ENCODE results near the gene CALR3. TPM values are rescaled to one million over a fixed set of nuclear protein-coding genes. Genes with fewer than 3 reads are reported as not detected.

CALR3 gene
- total RNA-seq, 1 donor from 2014 or later, result not detected

DNA sequence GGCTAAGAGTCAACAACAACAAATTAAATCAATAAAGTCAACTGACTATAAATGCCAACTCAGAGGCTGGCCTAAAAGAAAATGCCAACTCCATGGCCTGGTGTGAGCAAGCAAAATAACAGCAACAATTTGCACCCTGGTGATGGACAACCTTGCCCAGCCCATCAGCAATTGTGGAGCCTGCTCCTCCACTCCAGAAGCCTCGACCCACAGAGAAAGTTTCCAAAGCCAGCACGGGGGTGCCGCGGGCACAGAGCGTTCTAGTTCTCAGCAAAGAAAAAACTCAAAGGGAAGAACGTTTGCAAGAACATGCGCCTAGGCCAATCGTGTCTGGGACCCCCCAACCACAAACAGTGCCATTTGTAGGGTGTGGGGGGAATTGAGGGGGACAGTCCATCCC, 35.5 kb downstream of the CALR3 start:
- intact Hi-C loops (cut with DNase I), result no loop called here
- no peaks in the 10 kb centered on the region for H3K9me3 ChIP-seq

DNA sequence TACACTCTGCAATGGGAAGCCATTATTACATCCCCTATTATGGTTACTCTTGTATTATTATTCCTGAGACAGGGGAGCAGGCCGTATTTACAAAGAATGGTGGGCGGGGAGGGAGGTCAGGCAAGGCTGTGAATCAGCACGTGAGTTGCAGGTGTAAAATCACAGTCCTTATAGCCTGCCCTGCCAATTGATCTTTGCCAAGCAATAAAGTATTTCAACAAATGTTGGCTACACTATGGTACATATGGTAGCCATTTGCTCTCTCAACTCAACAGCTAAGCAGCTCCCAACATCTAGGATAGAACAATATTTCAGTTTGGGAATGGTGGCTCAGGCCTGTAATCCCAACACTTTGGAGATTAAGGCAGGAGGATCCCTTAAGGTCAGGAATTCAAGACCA, 36.3 kb downstream of the CALR3 start:
- Histone ChIP-seq H3K27me3 (no peaks in the 10 kb centered on the region), H3K27ac (no peak overlapping the region), H3K9me3 (no peaks in the 10 kb centered on the region), H3K36me3 (no peaks in the 10 kb centered on the region), H3K4me3 (no peak overlapping the region), H3K4me1 (peaks cover 75% of the 10 kb centered on the region)
- intact Hi-C loops (cut with DNase I), result no loop called here
- no peak for DNase-seq (ENCODE audit: extremely low spot score in 2 of 2)
- TF ChIP-seq POLR2A (IDR thresholded peaks at IDR 0.05) (no peak), POLR2AphosphoS5 (IDR thresholded peaks at IDR 0.05; ENCODE audit: insufficient read depth in 1 of 2, low read depth in 1 of 2) (no peak)
- TF ChIP-seq, protein P1, sequence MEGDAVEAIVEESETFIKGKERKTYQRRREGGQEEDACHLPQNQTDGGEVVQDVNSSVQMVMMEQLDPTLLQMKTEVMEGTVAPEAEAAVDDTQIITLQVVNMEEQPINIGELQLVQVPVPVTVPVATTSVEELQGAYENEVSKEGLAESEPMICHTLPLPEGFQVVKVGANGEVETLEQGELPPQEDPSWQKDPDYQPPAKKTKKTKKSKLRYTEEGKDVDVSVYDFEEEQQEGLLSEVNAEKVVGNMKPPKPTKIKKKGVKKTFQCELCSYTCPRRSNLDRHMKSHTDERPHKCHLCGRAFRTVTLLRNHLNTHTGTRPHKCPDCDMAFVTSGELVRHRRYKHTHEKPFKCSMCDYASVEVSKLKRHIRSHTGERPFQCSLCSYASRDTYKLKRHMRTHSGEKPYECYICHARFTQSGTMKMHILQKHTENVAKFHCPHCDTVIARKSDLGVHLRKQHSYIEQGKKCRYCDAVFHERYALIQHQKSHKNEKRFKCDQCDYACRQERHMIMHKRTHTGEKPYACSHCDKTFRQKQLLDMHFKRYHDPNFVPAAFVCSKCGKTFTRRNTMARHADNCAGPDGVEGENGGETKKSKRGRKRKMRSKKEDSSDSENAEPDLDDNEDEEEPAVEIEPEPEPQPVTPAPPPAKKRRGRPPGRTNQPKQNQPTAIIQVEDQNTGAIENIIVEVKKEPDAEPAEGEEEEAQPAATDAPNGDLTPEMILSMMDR (IDR thresholded peaks at IDR 0.05), result no peak

More for the DNA sequence above, 35.5 kb downstream of the CALR3 start:
- DNase-seq (ENCODE audit: extremely low spot score in 2 of 2), result no peak
- H3K27ac ChIP-seq, result no peak overlapping the region
- H3K36me3 ChIP-seq, result no peaks in the 10 kb centered on the region
- TF ChIP-seq, protein P1 (IDR thresholded peaks at IDR 0.05), result no peak
- TF ChIP-seq POLR2A (IDR thresholded peaks at IDR 0.05), result no peak
- peaks cover 80% of the 10 kb centered on the region for H3K4me1 ChIP-seq
- H3K4me3 ChIP-seq, result no peak overlapping the region
- H3K27me3 ChIP-seq, result no peaks in the 10 kb centered on the region

DNA sequence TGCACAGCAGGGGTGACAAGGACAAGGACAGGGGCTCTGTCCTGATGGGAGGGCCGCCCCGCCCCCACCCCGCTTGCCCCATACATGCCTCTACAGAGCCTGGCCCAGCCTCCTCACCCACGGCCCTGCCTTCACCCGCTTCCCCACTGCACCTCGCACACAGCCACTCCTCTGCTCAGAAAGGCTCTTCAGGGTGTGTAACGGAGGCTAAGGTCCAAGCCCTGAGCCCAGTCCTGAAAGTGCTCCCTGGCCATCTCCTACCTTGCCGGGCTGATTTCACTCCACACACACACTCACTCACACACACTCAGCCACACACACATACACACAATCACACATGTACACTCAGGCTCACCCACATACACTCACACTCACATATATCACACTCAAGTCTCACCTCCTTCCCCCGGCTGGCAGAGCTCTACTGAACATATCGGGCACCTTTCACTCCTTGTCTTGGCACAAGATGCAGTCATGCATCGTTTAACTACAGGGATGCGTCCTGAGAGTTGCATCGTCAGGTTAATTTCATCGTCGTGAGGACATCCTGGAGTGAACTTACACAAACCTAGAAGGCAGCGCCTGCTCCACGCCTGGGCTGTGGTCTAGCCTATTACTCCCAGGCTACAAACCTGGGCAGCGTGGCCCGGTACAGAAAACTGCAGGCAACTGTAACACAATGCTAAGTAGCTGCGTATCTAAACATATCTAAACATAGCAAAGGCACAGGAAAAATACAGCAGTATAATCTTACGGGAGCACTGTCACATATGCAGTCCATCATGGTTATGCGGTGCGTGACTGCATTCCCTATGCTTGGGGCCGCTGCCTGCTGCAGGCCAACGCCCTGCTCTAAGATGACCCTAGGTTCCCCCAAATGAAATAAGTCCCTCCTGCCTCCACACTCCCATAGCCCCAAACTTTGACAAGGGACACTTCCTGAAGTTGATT, 37.3 kb downstream of the CALR3 start:
- no peak for DNase-seq (ENCODE audit: extremely low spot score in 2 of 2)
- Histone ChIP-seq H3K36me3 (no peaks in the 10 kb centered on the region), H3K27me3 (no peaks in the 10 kb centered on the region), H3K4me3 (no peak overlapping the region), H3K27ac (peak overlapping the region; percentile 80), H3K9me3 (no peaks in the 10 kb centered on the region), H3K4me1 (peaks cover 75% of the 10 kb centered on the region)
- TF ChIP-seq, protein P1 (IDR thresholded peaks at IDR 0.05), result no peak
- no peak for TF ChIP-seq POLR2A (IDR thresholded peaks at IDR 0.05)
- no peak for TF ChIP-seq POLR2AphosphoS5 (IDR thresholded peaks at IDR 0.05; ENCODE audit: insufficient read depth in 1 of 2, low read depth in 1 of 2)
- intact Hi-C loops (cut with DNase I), result no loop called here

DNA sequence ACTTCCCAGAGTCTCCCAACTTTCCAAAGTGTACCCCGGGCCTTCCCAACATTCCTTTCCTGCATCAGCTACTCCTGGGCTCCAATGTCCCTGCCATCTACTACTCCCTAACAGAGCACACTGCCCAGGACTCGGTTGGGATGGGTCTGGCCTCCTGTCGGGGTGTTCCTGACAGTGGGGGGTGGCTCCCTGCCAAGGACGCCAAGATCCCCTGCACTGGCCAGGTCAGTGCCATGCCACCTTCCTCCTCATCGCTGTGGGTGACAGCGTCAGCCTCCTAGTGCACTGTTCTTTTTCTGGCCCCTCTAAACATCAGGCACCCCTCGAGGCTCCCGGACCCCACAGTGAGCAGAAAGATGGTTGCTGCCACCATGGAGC, 38.0 kb downstream of the CALR3 start:
- H3K4me3 ChIP-seq, result peak overlapping the region in 1 of 2 donors; percentile 14
- peak overlapping the region; percentile 80 for H3K27ac ChIP-seq
- no peaks in the 10 kb centered on the region for H3K9me3 ChIP-seq
- H3K4me1 ChIP-seq, result peaks cover 75% of the 10 kb centered on the region
- H3K27me3 ChIP-seq, result no peaks in the 10 kb centered on the region
- no peak for DNase-seq (ENCODE audit: extremely low spot score in 2 of 2)
- intact Hi-C loops (cut with DNase I), result no loop called here
- no peaks in the 10 kb centered on the region for H3K36me3 ChIP-seq
- no peak for TF ChIP-seq POLR2A (IDR thresholded peaks at IDR 0.05)
- TF ChIP-seq, protein P1 (IDR thresholded peaks at IDR 0.05), result no peak
- TF ChIP-seq POLR2AphosphoS5 (IDR thresholded peaks at IDR 0.05; ENCODE audit: insufficient read depth in 1 of 2, low read depth in 1 of 2), result no peak
